Loucy (cell line): ENCODE data around the gene ARHGEF10L.

Experiments
- H2AFZ ChIP-seq: fragments of 200-600 bp; sonication (generic); 2 replicates; pipeline ENCODE4 v1.6.0; 2016; ENCODE audit warnings: antibody characterized with exemption, mild to moderate bottlenecking, low read length, moderate library complexity
- H3F3A ChIP-seq: fragments of 200-600 bp; 2 replicates; pipeline ENCODE4 v1.6.0; 2016; ENCODE audit warnings: antibody characterized with exemption, low read depth, mild to moderate bottlenecking
- H3K27me3 ChIP-seq: fragments of 200-600 bp; sonication (generic); 2 replicates; pipeline ENCODE4 v1.6.1; 2014; ENCODE audit warnings: low read length, mild to moderate bottlenecking; ENCODE audit not compliant: insufficient read depth, poor library complexity, severe bottlenecking
- H3K36me3 ChIP-seq: fragments of 200-600 bp; sonication (generic); 2 replicates; pipeline ENCODE4 v1.6.1; 2016; ENCODE audit warnings: low read length; ENCODE audit not compliant: insufficient read depth
- H3K4me1 ChIP-seq: fragments of 200-600 bp; sonication (generic); 2 replicates; pipeline ENCODE4 v1.5.1; 2014; ENCODE audit warnings: low read length, mild to moderate bottlenecking; ENCODE audit not compliant: insufficient read depth, poor library complexity, severe bottlenecking
- H3K4me2 ChIP-seq: fragments of 200-600 bp; sonication (generic); 2 replicates; pipeline ENCODE4 v1.6.0; 2014; ENCODE audit warnings: antibody characterized with exemption, low read length, low read depth, mild to moderate bottlenecking; ENCODE audit not compliant: poor library complexity, severe bottlenecking
- H3K4me3 ChIP-seq: fragments of 200-600 bp; sonication (generic); 2 replicates; pipeline ENCODE4 v1.5.1; 2014; ENCODE audit warnings: low read length, mild to moderate bottlenecking, mixed read lengths; ENCODE audit not compliant: poor library complexity, severe bottlenecking
- H3K79me2 ChIP-seq: fragments of 200-600 bp; sonication (generic); 2 replicates; pipeline ENCODE4 v1.6.1; 2014; ENCODE audit warnings: low read length; ENCODE audit not compliant: insufficient read depth
- H3K9ac ChIP-seq: fragments of 200-600 bp; sonication (generic); 2 replicates; pipeline ENCODE4 v1.6.0; 2014; ENCODE audit warnings: mild to moderate bottlenecking, low read depth, low read length, moderate library complexity; ENCODE audit not compliant: poor library complexity, severe bottlenecking
- H3K9me2 ChIP-seq: fragments of 200-600 bp; sonication (generic); replicated peaks from 2 replicates; pipeline ENCODE4 v1.6.1; 2016; ENCODE audit warnings: low read depth, low read length, mixed read lengths
- H3K9me3 ChIP-seq: fragments of 200-600 bp; sonication (generic); 2 replicates; pipeline ENCODE4 v1.6.1; 2014; ENCODE audit warnings: mild to moderate bottlenecking, antibody characterized with exemption, low read length, low read depth; ENCODE audit not compliant: insufficient read depth
- H4K20me1 ChIP-seq: fragments of 200-600 bp; sonication (generic); 2 replicates; pipeline ENCODE4 v1.6.0; 2014; ENCODE audit warnings: antibody characterized with exemption, low read length, mild to moderate bottlenecking; ENCODE audit not compliant: insufficient read depth, poor library complexity, severe bottlenecking
- CTCF ChIP-seq: fragments of 200-600 bp; sonication (generic); conservative IDR thresholded peaks from 2 replicates; pipeline ENCODE4 v1.5.1; 2014; ENCODE audit warnings: mild to moderate bottlenecking, antibody characterized with exemption, low read length
- EZH2phosphoT487 ChIP-seq: fragments of 200-600 bp; IDR thresholded peaks from 2 replicates; pipeline ENCODE4 v1.6.1; 2018; ENCODE audit warnings: antibody characterized with exemption, mild to moderate bottlenecking, moderate library complexity, borderline replicate concordance

ARHGEF10L gene

GRCh38 chr1:17514776-17515175 is 24.7 kb upstream of the ARHGEF10L start:
- no peak overlapping the region for H2AFZ ChIP-seq
- no peak overlapping the region for H3K4me3 ChIP-seq
- no peaks in the 10 kb centered on the region for H3K79me2 ChIP-seq
- no peaks in the 10 kb centered on the region for H3K4me1 ChIP-seq
- no peaks in the 10 kb centered on the region for H3K36me3 ChIP-seq
- H3K9me3 ChIP-seq = no peaks in the 10 kb centered on the region
- no peaks in the 10 kb centered on the region for H3K27me3 ChIP-seq
- no peaks in the 10 kb centered on the region for H4K20me1 ChIP-seq
- TF ChIP-seq CTCF = no peak
- TF ChIP-seq EZH2phosphoT487 = no peak
- H3K9me2 ChIP-seq = no peaks in the 10 kb centered on the region
- no peaks in the 10 kb centered on the region for H3F3A ChIP-seq
- no peak overlapping the region for H3K4me2 ChIP-seq
- H3K9ac ChIP-seq = no peak overlapping the region

- H3K4me2 ChIP-seq = no peak overlapping the region
- H3F3A ChIP-seq = no peaks in the 10 kb centered on the region
- H4K20me1 ChIP-seq = no peaks in the 10 kb centered on the region
- no peaks in the 10 kb centered on the region for H3K27me3 ChIP-seq
- H3K9ac ChIP-seq = no peak overlapping the region
- no peaks in the 10 kb centered on the region for H3K79me2 ChIP-seq
- H3K9me2 ChIP-seq = no peaks in the 10 kb centered on the region
- TF ChIP-seq EZH2phosphoT487 (no peak), CTCF (no peak)
- H3K4me3 ChIP-seq = no peak overlapping the region
- H3K9me3 ChIP-seq = no peaks in the 10 kb centered on the region
- H2AFZ ChIP-seq = no peak overlapping the region
- H3K36me3 ChIP-seq = no peaks in the 10 kb centered on the region
- no peaks in the 10 kb centered on the region for H3K4me1 ChIP-seq
Observed at GRCh38 chr1:17515902-17516301, 23.6 kb upstream of the ARHGEF10L start.

- Histone ChIP-seq H3K9me2 (no peaks in the 10 kb centered on the region), H3K36me3 (no peaks in the 10 kb centered on the region), H3K4me2 (no peak overlapping the region), H2AFZ (peak overlapping the region; percentile 27; the same call in 1 of the 2 replicates), H3K79me2 (no peaks in the 10 kb centered on the region), H3K27me3 (no peaks in the 10 kb centered on the region), H3F3A (no peaks in the 10 kb centered on the region), H3K9me3 (no peaks in the 10 kb centered on the region), H3K4me1 (no peaks in the 10 kb centered on the region), H3K9ac (no peak overlapping the region), H3K4me3 (no peak overlapping the region), H4K20me1 (no peaks in the 10 kb centered on the region)
- TF ChIP-seq EZH2phosphoT487 (no peak), CTCF (no peak)
Observed at GRCh38 chr1:17516303-17517214, 22.9 kb upstream of the ARHGEF10L start.
